ENCODE results near the gene LHFPL3. TPM values are rescaled to one million over a fixed set of nuclear protein-coding genes. Genes with fewer than 3 reads are reported as not detected.

LHFPL3 gene
- total and polyA plus RNA-seq, 9 of the 15 experiments (the other 6 are each of a cell fraction or from before 2014, with no cell fraction given) = 0.21 to 0.52 TPM; not detected in 7

DNA sequence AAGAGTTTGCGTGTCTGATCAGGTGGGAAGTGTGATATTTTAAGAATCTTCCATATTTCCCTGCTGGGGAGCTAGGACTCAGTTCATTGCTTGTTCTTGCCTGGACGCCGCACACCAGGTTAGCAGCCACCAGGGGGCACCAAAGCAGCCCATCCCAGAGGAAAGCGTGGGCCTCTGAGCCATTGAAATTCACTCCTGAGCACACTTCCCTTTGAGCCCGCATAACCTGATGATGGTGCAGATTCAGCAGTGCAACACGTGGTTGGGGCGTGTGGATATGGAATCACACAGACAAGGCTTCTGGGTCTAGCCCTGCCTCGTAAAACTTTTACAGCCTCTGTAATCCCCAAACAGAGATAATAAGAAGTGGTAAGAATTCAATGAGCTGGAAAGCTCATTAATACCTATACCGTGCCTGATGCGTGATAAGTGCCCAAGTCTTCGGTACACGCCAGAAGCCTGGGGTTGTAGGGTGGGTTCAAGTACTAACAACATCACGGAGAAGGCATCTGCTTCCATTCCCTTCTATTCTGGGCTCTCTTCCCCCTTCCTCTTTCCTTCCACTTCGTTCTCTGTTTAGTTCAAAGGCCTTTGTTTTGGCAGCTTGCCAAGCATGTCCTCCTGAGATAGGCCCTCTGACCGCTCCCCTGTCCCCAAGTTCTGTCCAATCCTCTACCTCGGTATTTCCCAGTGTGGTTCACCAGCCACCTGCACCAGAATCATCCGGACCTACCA is 555.5 kb downstream of the LHFPL3 start (continued):
- TF ChIP-seq, protein P1, sequence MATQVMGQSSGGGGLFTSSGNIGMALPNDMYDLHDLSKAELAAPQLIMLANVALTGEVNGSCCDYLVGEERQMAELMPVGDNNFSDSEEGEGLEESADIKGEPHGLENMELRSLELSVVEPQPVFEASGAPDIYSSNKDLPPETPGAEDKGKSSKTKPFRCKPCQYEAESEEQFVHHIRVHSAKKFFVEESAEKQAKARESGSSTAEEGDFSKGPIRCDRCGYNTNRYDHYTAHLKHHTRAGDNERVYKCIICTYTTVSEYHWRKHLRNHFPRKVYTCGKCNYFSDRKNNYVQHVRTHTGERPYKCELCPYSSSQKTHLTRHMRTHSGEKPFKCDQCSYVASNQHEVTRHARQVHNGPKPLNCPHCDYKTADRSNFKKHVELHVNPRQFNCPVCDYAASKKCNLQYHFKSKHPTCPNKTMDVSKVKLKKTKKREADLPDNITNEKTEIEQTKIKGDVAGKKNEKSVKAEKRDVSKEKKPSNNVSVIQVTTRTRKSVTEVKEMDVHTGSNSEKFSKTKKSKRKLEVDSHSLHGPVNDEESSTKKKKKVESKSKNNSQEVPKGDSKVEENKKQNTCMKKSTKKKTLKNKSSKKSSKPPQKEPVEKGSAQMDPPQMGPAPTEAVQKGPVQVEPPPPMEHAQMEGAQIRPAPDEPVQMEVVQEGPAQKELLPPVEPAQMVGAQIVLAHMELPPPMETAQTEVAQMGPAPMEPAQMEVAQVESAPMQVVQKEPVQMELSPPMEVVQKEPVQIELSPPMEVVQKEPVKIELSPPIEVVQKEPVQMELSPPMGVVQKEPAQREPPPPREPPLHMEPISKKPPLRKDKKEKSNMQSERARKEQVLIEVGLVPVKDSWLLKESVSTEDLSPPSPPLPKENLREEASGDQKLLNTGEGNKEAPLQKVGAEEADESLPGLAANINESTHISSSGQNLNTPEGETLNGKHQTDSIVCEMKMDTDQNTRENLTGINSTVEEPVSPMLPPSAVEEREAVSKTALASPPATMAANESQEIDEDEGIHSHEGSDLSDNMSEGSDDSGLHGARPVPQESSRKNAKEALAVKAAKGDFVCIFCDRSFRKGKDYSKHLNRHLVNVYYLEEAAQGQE (IDR thresholded peaks at IDR 0.05; ENCODE audit: borderline replicate concordance) = peak; percentile 73
- TF ChIP-seq, protein P1 (CRISPR knock-in tag; IDR thresholded peaks at IDR 0.05; ENCODE audit: low read depth) = peak; percentile 60; the same call in 1 of the 2 replicates
- TF ChIP-seq TEAD4 (IDR thresholded peaks at IDR 0.05; ENCODE audit: low read length) (0 out of 2 replicates have a peak, but pooled peaks have one; percentile 41), TEAD4 (CRISPR knock-in tag; IDR thresholded peaks at IDR 0.05; ENCODE audit: borderline replicate concordance) (no peak), NKRF (IDR thresholded peaks at IDR 0.05; ENCODE audit: borderline replicate concordance) (peak; percentile 30; the same call in 1 of the 2 replicates), CREB3 (tag; conservative IDR thresholded peaks at IDR 0.05; ENCODE audit: low read depth) (0 out of 2 replicates have a peak, but pooled peaks have one; percentile 46), RB1 (IDR thresholded peaks at IDR 0.05; ENCODE audit: low read depth) (peak; percentile 65; the same call in 1 of the 2 replicates), OTX1 (CRISPR knock-in tag; IDR thresholded peaks at IDR 0.05) (peak; percentile 75; the same call in 1 of the 2 replicates), SIX5 (IDR thresholded peaks at IDR 0.05; ENCODE audit: borderline replicate concordance in 1 of 2, insufficient read depth in 1 of 2, low read depth in 1 of 2, low read length in 2 of 2) (0 out of 4 replicates have a peak, but pooled peaks of 1 of the 2 experiments have one; percentile 20), BRCA1 (IDR thresholded peaks at IDR 0.05) (no peak), BRCA1 (CRISPR knock-in tag; IDR thresholded peaks at IDR 0.05) (no peak)
- TF ChIP-seq, protein P2, sequence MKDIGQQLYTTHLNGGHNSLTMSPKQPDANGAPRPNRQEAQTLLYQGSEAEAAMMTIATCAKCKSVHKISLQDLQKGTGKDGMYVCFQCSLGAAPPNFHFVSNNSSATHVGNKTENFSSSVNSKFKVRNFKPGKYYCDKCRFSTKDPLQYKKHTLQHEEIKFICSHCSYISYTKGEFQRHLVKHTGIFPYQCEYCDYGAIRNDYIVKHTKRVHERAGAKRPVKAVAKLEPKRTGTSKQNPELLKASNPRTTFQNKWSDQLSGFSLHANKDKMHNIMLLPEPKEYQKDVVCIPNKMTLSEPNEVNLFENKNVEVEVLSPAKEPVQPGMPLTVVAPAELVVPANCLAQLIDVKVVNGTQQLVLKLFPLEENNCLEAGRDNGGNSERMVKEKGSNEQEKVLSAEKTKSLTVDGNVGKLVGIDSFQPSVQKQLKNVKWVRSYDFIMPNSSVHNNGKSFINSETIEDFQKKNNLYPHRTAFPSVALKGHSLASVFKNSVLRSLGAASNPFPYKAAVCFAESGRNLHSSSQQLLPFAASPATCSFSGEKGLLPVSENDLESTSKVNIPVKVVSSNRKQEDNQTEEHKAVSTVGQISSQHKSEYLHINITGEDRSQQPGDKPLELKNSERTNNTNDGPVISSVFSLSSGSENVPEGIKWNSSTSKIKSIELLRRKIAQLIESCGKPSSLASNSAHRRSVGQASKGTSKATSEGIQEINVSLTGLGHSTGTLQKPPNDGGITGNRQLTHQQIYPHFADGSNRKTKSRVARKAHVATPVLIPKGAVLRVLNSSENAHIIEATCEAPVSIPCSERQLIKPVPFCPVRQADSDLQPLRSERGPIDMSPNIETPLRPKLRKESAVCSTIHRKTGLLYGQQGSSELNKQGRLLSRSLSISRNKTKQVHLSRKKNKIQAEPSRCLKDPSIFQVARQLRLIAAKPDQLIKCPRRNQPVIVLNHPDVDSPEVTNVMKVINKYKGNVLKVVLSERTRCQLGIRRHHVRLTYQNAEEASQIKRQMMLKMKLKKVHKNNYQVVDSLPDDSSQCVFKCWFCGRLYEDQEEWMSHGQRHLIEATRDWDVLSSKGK (CRISPR knock-in tag; IDR thresholded peaks at IDR 0.05) = no peak

Measured in K562 (cell line).